Fibroblast of upper back skin (primary cell): ENCODE data around the gene CENPM.

Experiments
- DNase-seq: peaks from one replicate; pipeline ENCODE4 v3.0.0-alpha.2; 2013

Gene CENPM

DNA sequence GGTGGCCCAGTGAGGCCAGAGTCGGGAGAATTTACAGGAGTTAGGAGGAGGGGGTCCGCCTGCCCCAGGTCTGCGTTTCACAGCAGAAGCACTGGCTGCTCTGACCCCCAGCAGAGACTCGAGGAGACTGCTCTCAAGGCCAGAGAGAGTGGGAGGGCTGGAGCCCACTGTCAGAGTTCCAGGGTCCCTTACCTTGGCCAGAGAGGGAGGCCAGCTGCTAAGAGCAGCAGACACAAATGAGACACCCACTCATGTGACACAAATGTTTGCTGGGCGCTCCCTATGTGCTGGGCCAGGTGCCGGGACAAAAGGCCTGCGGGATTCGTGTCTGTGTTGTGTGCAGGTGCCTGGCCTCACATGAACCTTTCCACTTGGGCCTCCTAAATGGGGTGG is 17.5 kb downstream of the CENPM start:
- DNase-seq = no peak

DNA sequence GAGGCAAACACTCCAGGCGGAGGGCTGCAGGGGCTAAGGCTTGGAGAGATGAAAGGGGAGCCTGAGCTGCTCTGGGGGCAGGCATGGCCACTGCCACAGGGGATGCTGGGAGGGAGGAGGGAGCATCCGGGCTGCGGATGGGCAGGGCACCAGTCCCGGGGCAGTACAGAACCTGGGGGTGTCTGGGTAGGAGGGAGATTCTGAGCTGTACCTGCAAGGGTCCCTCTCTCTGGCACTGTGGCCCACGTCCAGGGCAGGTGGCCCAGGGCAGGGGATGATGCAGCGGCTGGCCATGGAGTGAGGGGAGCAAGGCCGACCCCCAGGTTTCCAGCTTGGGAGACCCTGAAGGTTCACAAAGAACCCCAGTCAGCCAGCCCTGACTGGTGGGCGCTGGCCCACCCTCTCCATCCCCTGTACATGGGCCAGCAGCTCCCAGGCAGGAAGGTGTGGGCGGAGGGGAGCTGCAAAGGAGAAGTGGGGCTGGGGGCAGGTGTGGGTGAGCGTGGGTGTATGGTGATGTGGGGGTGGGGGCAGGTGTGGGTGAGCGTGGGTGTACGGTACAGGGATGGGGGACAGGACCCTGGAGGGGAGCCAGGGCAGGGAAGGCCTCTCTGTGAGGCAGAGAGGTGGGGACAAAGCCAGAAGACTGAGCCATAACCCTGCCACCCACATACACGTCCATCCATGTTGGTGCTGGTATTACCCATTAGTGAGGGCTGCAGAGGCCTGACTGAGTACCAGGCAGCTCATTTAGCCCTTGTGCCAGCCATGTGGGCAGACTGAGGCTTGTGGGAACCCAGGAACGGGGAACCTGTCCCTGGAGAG is 18.1 kb downstream of the CENPM start:
- DNase-seq = no peak

DNA sequence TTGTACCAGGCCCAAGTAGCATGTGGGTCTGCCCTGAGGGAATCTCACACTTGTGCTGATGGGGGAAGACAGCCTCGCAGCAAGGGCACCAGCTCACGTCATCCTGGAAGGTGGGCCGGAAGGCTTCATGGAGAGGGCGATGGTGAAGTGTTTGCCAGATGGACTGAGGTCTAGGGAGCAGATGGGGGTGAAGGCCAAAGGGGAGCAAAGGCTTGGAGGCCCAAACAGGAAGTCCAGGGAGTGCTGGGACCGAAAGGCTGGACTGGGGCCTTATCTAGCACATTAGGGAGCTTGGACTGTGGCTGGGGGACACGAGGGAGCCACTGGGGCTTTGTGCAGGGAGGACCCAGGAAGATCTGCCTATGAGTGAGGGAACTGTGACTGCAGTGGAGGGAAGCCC is 19.1 kb downstream of the CENPM start:
- no peak for DNase-seq

DNA sequence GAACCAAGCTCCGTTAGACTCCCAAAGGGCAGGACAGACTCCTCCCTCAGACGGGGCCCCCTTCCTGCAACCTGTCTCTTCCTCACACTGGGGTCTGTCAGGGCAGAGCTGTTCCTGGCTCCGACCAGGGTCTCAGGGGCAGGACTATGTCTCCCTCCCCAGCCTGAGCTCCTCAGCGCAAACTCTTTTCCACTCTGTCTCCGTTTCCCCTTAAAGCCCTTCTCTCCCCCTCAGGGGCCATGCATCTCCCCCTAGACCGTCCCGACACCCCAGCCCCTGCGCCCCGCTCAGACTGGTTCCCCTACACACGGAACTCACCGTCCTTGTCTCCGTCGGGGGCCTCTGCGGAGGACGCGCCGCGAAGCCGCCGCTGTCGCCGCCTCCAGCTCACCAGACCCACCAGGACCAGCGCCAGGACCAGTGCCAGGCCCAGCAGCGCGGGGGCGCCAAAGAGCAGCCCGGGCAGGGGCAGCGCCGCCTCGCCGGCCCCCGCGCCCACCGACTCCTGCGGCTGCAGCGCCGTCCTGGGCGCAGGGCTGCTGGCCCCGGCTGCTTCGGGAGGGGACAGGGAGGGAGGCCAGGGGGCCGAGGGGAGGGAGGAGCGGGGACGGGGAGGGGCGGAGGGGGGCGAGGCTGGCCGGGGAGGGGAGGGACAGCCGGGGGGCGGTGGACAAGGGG is 21.0 kb downstream of the CENPM start:
- DNase-seq = peak; percentile 31

DNA sequence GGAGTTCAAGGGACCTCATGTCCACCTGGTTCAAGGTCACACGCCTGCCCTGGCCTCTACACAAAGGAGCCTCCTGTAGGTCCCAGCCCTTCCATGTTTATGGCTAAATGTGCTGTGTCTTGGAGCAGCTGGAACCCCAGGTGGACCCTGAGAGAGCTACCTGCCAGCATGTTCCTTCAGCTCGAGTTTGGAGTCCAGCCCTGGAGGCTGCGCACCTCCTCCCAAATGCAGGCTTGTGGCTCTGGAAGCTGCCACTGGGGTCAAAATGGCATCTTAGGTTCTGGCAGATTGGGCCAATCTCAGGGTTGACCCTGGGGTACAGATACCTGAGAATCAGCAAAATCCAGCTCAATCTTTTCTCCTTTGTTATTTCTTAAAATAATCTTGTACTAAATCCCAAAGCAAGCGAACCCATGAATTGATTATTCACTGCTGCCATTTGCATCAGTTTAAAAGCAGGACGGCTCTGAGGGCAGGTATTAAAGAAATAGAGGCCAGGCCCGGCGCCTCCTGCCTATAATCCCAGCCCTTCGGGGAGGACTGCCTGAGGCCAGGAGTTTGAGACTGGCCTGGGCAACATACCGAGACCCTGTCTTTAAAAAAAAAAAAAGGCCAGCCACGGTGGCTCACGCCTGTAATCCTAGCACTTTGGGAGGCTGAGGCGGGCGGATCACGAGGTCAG is 23.2 kb downstream of the CENPM start:
- no peak for DNase-seq

DNA sequence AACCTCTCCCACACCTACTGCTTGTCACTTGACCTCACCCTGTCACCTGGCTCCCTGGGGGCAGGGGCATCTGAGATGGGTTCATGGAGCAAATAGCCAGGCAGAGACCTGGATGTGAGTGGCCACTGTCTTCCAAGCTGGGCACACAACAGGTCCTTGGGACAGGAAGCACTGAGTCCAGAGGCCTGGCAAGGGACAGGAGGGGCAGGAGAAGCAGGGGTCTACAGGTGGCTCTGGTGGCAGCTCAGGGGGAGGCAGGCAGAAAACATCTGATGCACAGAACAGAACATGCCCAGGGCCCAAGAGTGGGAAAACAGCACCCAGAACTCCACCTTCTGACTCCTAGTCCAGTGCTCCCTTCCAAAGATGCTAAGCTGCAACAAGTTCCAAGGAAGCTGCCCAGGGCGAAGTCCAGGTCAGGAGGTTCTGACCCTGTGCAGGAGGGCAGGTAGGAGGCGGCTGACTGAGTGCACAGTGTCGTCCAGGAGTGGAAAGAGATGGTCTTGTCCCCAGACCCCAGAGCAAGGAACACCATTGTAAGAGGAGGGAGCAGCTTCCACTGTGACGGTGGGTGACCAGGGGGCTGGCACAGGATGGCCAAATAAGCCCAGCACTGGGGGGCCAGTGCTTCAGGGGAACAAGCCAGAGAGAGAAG is 23.9 kb downstream of the CENPM start:
- DNase-seq = no peak

DNA sequence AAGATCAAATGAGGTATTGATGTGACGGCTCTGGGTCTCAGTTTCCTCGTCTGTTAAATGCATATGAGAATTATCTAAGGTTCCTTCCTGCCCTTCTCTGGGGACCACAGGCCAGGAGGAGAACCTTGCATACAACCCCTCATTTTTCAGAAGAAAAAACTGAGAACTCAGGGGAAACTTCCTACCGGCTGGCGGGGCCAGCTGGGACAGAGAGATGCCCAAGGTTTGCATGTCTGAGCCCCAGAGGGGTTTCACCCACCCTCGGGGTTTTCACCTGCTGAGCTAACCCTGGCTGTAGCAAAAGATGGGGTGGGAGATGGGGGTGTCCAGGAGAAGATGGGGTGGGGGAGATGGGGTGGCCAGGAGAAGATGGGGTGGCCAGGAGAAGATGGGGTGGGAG is 24.6 kb downstream of the CENPM start:
- no peak for DNase-seq

DNA sequence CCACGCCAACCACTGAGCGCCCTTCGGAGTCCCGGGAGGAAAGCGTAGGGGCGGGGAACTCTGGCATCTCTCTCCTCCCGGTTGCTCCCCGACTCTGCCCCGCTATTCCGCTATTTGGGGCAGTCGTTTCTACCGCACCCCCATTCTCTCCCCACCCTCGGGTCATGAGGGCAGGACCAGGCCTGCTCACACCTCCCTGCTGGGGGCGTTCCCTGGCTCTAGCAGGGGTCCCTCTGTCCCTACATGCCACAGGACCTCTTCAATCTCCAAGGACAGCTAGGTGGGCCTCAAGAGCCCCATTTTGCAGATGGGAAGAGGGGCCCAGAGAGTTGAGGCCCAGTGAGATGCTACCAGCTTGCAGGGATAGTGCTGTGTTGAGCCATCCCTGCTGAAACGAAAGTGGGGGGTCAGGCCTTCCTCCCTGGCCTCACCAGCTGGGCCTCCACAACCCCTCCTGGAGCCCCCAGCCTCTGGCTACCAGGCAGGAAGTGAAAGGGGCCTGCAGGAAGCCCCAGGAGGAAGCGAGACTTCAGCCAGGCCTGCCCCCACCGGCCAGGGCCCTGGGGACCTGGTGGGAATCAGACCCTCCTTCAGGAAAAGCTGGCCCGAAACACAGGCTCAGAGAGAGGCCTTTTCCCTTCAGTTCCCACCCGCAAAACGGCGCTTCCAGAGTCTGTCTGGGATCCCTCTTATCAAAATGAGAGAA is 26.5 kb downstream of the CENPM start:
- DNase-seq = no peak

DNA sequence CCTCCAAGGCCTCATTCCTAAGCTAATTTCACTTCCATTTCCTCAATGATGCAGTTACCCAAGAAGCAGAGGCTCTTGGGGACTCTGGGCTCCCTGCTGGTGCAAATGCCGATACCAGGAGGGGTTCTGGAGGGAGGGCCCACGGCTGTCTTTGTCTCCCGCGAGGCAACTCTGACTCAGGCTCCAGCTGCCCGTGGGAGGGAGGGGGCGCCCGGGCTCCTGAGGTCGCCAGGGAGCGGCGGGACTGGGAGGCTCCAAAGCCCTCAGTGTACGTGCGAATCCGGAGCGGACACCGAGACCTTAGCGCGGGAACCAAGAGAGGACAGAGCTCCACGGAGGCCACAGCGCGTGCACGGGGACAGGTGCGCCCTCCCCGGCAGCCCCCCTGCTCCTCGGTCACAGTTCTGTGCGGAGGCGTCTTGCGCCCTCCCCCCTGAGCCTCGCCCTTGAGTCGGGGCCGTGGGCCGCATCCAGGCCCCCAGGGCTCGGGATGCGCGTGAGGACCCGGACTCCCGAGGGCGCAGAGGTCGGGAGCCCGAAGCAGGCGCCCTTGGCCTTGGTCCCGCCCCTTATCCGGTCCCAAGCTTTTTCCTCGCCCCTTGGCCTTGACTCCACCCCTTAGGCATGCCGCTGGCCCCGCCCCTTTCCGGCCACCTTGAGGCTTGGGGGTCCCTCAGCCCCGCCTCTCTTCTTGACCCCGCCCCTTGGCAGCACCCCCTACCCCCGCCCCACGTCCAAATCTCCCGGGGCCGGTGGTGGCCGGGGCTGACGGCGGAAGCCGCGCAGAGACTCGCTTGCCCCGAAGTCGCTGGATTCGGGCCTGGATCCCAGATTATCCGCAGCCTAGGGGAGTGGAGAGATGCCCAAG is 27.4 kb downstream of the CENPM start:
- DNase-seq = peak; percentile 28

DNA sequence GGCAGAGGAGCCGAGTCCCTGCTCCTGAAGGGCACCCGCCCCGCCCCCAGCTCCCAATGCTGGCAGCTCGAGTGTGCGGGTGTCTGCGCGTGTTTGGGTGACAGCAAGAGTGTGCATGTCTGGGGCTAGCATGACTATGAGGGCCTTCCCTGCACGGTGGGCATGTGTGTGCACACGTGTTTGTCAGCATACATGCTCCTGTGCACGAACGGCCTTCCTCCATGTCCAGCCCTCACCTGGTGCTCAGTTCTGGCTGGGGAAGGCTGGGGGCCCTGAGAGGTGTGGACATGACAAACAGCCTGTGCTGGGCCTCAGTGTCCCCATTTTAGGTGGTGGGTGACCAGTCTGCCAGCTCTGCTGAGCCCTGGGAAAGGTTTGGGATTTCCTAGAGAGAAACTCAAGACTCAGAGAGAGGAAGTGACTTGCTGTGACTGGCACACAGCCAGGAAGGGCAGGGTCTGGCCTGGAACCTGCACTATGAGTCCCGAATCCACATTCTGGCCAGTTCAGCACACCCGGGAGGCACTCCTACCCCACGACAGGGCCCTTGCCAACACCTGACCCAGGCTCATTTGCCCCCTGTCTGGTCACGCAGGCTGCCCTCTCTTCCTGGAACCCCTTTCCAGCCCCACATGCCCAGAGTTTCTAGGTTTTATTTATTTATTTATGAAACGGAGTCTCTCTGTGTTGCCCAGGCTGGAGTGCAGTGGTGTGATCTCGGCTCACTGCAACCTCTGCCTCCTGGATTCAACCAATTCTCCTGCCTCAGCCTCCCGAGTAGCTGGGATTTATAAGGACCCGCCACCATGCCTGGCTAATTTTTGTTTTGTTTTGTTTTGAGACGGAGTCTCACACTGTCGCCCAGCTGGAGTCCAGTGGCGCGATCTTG is 28.8 kb downstream of the CENPM start:
- DNase-seq = peak; percentile 44

DNA sequence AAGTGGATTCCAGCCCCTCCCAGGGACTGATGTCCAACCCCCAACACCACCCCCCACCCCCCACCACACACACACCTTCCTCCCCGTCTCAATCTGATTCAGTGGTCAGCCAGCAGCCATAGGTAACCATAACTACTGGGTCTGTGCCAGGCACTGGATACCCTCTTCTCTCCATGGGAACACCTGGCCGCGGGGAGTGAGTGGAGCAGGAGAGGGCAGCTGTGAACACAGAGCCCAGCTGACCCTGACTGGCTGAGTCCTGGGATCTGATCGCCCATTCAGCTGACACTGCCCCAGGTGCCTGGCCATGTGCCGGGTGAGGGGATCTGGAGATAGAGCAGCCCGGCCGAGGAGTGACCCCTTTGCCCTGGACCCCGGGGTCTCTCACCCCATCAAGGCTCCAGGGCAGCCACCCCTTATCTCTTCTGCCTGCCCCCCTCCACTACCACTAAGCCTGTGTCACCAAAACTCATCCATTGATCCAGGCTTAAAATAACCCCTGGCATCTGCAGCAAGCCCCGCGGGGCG is 29.5 kb downstream of the CENPM start:
- no peak for DNase-seq

DNA sequence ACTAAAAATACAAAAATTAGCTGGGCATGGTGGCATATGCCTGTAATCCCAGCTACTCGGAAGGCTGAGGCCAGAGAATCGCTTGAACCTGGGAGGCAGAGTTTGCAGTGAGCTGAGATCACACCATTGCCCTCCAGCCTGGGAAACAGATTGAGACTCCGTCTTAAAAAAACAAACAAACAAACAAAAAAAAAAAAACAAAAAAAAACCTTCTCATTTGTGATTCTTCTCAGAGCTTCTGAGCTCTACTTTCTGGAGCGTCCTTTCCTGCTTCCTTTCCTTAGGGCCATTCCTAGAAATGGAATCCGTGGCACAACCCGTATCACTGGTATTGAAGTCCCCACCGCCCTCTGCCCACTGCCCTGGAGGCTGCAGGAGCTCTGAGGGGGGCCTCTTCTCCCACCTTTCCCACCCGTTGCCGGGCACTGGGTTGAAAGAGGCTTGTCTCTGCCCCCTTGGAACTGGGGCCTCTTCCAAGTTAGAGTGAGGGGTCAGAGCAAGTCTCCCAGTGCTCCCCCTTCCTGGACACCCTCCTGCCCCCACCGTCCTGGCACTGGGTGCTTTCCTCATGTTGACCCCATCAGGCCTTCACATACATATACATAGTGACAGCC is 30.1 kb downstream of the CENPM start:
- DNase-seq = no peak

DNA sequence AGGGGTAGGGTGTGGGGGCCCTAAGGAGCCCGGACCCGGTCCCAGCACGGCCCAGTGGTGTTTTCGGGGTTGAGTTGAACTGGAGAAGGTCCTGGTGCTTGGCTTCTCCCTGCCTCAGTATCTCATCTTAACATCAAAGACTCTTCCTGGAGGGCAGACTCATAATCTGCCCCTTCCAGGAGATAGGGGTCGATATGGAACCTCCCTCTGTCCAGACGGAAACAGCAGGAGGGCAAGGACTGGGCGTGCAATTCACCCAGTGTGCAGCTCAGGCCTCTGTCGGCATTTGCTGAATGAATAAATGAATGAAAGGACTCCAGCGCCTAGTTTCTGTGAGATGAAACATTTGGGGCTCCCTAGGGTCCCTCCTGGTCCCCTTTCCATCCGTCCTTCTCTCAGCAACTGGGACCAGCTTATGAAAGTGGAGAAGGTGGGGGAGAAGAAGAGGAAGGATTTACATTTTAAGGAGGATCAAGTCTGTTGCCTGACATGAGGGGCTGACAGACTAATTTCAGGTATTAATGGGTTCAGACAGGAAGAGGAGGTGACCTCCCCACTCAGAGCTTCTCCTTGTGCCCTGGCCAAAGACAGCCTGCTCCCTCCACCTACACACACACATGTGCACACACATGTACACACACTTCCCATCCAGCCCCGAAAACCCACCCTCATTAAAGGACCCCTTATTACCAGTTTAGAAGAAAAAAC is 31.0 kb downstream of the CENPM start:
- no peak for DNase-seq

DNA sequence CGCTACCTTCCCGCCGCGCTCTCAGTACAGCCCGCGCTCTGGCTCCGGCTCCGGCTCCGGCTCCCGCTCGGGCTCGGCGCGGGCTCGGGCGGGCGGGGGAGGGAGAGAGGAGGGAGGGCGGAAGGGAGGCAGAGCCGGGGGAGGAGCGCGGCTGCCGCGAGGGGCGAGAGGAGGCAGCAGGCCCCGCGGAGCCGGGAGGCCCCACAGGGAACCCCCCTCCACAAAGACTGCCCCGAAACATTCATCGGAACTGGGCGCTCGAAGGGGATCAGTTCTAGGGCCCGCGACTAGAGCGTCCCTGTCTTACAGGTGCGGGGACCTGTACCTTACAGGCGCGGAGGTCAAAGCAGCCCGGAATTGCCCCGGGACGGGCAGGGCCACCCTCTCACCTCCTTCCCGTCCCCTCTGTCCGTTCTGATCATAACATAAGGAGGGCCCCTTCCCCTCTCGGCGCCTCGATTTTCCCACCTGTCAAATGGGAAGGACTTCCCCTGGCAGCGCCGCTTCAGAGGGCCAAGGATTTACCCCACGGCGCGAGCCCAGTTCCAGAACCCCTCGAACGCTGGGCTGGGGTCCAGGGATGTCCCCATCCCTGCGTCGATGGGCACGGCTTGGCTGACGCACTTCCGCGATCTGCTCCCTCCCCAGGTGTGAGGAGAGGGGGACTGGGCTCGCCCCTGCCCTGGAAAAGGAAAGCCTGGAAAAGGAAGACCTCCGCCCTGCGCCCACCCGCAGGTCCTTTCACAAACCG is 31.7 kb downstream of the CENPM start, which contains the start of gene SHISA8:
SHISA8 (minus strand) TSS at position 40 of the 751 bp plus-strand sequence. CDS start 407 bp downstream, outside the sequence.
- peak; percentile 17 for DNase-seq

DNA sequence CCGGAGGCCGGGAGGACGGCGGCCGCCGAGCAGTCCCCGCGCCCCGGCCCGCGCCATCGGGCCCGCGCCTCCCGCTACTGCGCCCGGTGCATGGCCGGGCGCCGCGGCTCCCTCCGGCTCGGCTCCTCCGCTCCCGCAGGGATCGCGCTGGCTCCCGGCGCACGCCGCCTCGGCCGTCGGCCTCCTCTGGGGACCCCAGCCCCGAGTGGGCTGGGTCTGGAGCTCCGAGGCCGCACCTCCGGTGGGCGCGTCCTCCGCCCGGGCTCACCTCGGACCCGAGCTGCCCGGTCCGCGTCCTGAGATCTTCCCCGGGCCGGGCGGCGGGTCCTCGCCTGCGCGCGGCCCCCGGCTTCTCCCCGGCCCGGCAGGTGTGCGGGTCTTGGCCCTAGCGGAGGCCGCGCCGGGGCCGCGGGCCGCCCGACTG is 32.3 kb downstream of the CENPM start:
- no peak for DNase-seq

DNA sequence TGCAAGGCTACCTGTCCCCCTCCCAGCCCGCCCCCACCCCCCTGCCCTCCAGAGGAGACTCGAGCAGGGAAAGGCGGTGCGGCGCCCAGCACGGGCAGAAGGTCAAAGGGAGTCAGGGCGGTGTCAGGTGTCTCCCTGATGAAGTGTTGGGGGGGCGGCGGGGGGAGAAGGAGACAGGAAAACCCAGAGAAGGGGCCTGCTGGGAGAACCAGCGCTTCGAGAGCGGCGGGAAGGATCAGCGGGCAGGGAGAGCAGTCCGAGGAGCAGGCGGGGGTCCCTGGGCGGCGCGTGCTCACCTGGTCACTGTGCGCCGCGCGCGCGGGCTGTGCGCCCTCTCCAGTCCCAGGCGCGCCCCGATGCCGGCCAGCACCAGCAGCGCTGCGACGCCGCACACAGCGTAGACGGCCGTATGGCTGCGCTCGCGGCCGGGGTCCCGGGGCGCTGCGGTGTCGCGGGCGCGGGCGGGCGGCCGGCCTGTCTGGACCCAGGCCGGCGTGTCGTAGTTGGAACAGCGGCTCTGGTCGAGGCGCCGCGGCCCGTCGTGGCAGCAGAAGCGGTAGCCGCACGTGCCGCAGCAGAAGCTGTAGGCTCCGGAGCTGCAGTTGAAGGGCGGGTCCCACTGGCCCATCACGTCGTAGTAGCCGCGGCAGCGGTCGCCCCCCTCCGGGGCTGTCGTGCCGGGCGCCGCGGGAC is 33.0 kb downstream of the CENPM start:
- no peak for DNase-seq

DNA sequence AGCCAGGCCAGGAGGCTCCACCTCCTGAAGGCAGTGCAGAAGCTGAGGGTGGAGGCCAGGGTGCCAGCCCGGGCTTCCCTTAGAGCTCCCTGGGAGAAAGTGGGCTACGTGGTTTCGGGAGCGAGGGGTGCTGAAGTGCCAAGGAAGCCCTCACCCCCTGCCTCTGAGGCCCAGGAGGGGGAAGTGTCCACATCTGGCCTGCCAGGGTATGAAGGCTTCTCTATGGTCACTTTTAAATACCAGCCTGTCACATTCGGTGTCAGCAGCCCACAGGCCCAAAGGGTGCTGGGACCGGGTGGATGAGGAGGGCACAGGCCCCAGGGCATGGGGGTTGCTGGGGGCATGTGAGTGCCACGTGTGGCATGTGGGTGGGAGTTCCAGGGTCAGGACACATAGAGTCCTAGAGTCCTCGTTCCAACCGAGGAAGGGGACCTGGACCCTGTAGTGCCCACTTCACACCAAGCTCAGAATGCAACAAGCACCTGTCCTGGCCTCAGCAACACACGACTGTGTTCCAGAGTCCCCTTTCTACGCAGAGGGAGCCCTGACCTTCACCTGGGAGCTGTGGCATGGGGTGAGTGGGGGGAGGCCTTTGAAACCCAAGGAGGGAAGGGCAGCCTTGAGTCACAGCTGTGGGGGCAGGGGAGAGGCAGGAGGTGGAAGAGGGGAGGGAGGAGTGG is 33.8 kb downstream of the CENPM start:
- DNase-seq = no peak
